22Rv1 (cell line): ENCODE measurements around the gene CAMSAP1.

Experiments
- H3K27ac ChIP-seq: fragments of 450-650 bp; 2 replicates; pipeline ENCODE4 v1.5.1; 2017
- CTCF ChIP-seq: fragments of 450-650 bp; IDR thresholded peaks from 2 replicates; pipeline ENCODE4 v1.5.1; 2017; ENCODE audit warnings: mild to moderate bottlenecking
- ZFX ChIP-seq: fragments of 450-650 bp; IDR thresholded peaks from 2 replicates; pipeline ENCODE4 v1.6.1; 2017; ENCODE audit warnings: antibody characterized with exemption, borderline replicate concordance

Gene CAMSAP1

DNA sequence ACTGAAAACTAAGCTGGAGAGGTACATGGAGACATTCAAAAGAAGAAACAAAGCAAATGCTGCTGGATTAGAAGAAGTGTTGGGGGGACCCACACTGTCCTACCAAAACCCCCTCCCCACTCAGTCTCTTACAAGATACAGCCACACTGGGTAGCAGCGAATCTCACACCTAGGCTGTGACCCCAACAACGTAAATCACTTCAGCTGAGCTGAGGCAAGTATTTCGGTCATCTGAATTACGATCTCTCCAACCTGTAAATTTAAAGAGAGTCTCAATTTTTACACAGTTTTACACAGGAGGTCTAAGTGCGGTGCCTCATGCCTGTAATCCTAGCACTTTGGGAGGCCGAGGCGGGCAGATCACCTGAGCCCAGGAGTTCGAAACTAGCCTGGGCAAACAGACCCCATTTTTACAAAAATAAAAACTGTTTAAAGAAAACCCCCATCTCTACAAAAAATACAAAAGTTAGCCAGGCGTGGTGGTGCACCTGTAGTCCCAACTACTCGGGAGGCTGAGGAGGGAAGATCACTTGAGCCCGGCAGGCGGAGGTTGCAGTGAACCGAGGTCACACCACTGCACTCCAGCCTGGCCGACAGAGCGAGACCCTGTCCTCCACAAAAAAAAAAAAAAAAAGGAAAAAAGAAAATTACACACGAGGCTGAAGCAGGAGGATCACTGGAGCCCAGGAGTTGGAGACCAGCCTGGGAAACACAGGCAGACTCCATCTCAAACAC, 3.4 kb downstream of the CAMSAP1 start:
- TF ChIP-seq ZFX = no peak
- TF ChIP-seq CTCF = no peak
- no peak overlapping the region for H3K27ac ChIP-seq

DNA sequence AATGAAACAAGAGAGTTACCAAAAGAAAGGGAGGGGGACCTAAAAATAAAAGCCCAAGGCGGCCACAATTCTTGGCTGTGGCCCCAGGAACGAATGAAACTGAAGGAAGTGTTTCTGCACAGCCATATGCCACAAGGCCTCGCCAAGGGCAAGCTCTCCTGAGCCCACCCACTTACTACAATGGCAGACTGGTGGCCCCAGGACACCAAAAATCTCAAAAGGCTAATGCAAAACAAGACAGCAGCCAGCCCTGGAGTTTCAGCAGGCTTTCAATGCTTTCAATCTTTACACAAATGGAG, 4.0 kb downstream of the CAMSAP1 start:
- no peak overlapping the region for H3K27ac ChIP-seq
- TF ChIP-seq ZFX (no peak), CTCF (no peak)

GRCh38 chr9:135902655-135903357, 4.5 kb downstream of the CAMSAP1 start:
- H3K27ac ChIP-seq = no peak overlapping the region

GRCh38 chr9:135901826-135902225, 5.5 kb downstream of the CAMSAP1 start:
- TF ChIP-seq CTCF = no peak
- TF ChIP-seq ZFX = no peak
- H3K27ac ChIP-seq = no peak overlapping the region

More at GRCh38 chr9:135902655-135903357, 4.5 kb downstream of the CAMSAP1 start:
- TF ChIP-seq CTCF = no peak

DNA sequence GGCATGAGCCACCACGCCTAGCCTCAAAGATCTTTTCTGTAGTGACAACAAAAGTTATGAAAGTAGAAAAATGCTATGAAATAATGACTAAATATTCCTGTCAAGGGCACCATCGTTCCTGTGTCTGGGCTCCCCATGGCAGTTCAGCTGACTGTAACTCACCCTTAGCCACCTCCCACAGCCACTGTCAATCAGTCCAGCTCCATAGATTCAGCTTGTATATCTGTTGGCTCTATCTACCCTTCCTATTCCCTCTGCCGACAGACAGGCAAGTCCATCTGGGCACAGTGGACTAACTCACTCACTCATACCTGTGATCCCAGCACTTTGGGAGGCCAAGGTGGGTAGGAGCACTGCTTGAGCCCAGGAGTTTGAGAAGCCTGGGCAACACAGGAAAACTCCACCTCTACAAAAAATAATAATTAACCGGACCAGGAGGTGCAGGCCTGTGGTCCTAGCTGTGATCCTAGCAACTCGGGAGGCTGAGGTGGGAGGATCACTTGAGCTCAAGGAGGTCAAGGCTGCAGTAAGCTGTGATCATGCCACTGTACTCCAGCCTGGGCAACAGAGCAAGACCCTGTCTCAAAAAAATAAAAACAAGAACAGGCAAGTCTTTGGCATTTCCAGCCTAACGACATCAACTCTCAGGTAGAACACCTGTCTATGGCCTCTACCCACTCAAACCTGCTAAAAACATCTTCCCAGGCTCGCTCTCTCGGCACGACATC, 6.2 kb downstream of the CAMSAP1 start:
- no peak overlapping the region for H3K27ac ChIP-seq
- TF ChIP-seq CTCF = no peak
- TF ChIP-seq ZFX = no peak

GRCh38 chr9:135898634-135899407, 8.5 kb downstream of the CAMSAP1 start:
- no peak for TF ChIP-seq CTCF
- TF ChIP-seq ZFX = no peak
- no peak overlapping the region for H3K27ac ChIP-seq
